Ovary (tissue), 3 donors: ENCODE data around the gene MAPKAPK2.

ENCODE experiments used
- CTCF ChIP-seq, 3 donors: fragments of 450-650 bp in 2 of 3; fragments of 200-600 bp in 1 of 3; IDR thresholded peaks; one replicate each; pipeline versions ENCODE4 v1.5.1 to v1.8.0; 2016 to 2022; ENCODE audit warnings: antibody characterized with exemption in 3 of 3, mild to moderate bottlenecking in 1 of 3
- POLR2A ChIP-seq: fragments of 450-650 bp; IDR thresholded peaks from one replicate; pipeline ENCODE4 v1.6.1; 2017; ENCODE audit warnings: antibody characterized with exemption, mild to moderate bottlenecking, moderate library complexity
- donor health status: DM: no; HTN: no; CAD: no.

- TF ChIP-seq CTCF (IDR thresholded peaks at IDR 0.05) = no peak
- no peak for TF ChIP-seq POLR2A
Measured at GRCh38 chr1:206658264-206658980, 26.3 kb upstream of the MAPKAPK2 start.
